ENCODE measurements around the gene RAB18. TPM values are rescaled to one million over a fixed set of nuclear protein-coding genes. Genes with fewer than 3 reads are reported as not detected.

The RAB18 gene
- total and polyA plus RNA-seq, 9 of the 15 experiments (the other 6 are each of a cell fraction or from before 2014, with no cell fraction given) = 10.5 to 46.3 (median 32.5) TPM

DNA sequence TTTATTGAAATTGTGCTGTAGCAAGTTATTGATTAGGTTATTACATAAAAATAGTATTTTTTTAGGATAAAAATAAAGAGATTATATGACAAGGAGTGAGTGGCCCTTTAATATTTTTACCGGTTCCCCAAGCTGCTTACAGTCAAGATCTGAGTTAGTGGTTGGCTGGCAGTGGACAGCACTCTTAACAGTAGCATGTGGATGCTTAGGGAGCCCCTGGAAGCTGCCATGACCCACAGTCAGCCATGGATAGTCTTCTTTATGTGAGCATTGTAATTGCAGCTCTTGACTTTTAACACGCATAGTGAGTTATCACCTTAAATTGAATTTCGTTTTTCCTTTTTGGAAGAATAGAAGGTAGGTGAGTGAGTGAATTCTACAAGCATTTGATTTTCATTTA, 22.1 kb downstream of the RAB18 start:
- no TSS peak for BruUV-seq (replicated peaks)
- intact Hi-C loops (cut with micrococcal nuclease) = loop anchor here (2.0 to 10.0 kb wide), 2 partner anchors 21 to 281 kb away; partner anchors contain the start of genes ACBD5 and RAB18
- ChIA-PET CTCF (ENCODE audit: low intra/inter-chr PET ratio) (no interaction called here), POLR2A (interaction anchor here (1.1 to 1.8 kb wide), 4 partner anchors 12 to 23 kb away, joined by 3 to 7 read pairs (median 4); partner anchors contain the start of gene RAB18)
- in situ Hi-C loops (cut with MboI) = no loop called here
- Histone ChIP-seq H3K9ac (ENCODE audit: insufficient read depth in 1 of 2, low read depth in 2 of 2, low read length in 2 of 2) (peak overlapping the region in 1 of 2 experiments; percentile 27; a peak in 1 of 4 replicates), H3K4me2 (ENCODE audit: insufficient read depth, low read length) (peak overlapping the region; percentile 30), H3K9me3 (replicated peaks; ENCODE audit: control insufficient read depth, insufficient read depth, low read depth, low read length) (no peaks in the 10 kb centered on the region), H3K9me1 (ENCODE audit: control insufficient read depth, insufficient read depth, low read length) (no peaks in the 10 kb centered on the region), H3K4me3 (no peak overlapping the region), H3K27ac (ENCODE audit: extremely low read depth, low read depth, low read length) (peak overlapping the region; percentile 91; the same call in 2 of the 3 replicates), H3K79me2 (ENCODE audit: control insufficient read depth, insufficient read depth, low read length) (peaks cover 95% of the 10 kb centered on the region), H3K27me3 (ENCODE audit: control insufficient read depth in 2 of 2, insufficient read depth in 2 of 2, low read length in 2 of 2) (no peaks in the 10 kb centered on the region), H4K20me1 (replicated peaks; ENCODE audit: control insufficient read depth, insufficient read depth, low read length) (no peaks in the 10 kb centered on the region), H2AFZ (ENCODE audit: low read depth, low read length) (no peak overlapping the region), H3K36me3 (ENCODE audit: control insufficient read depth, insufficient read depth, low read length) (no peaks in the 10 kb centered on the region), H3K4me1 (replicated peaks in 1 of 2; ENCODE audit: control insufficient read depth in 2 of 2, insufficient read depth in 2 of 2, low read length in 2 of 2) (peaks cover 0 to 36% of the 10 kb centered on the region in 2 experiments; a peak in 4 of 5 replicates)
- DNase-seq (ENCODE audit: extremely low read depth in 1 of 4, low spot score in 3 of 4) = peak in 2 of 4 experiments; percentile 32 to 40
- peak; percentile 60 for FAIRE-seq
- 3% methylated on average over 3 of the region's 3 CpGs for WGBS (ENCODE audit: insufficient coverage, low coverage, missing lambda C conversion rate)
- peak; percentile 70 for ATAC-seq
- TF ChIP-seq SRSF9 (IDR thresholded peaks at IDR 0.05; ENCODE audit: borderline replicate concordance, low read depth, low read length) (no peak), CBX2 (IDR thresholded peaks at IDR 0.05; ENCODE audit: insufficient read depth, low read length, poor library complexity, severe bottlenecking) (no peak), ZNF121 (CRISPR knock-in tag; conservative IDR thresholded peaks at IDR 0.05) (no peak), NFIX (CRISPR knock-in tag; IDR thresholded peaks at IDR 0.05; ENCODE audit: low read depth) (no peak), YY1 (IDR thresholded peaks at IDR 0.05; ENCODE audit: borderline replicate concordance in 1 of 3, control insufficient read depth in 1 of 3, extremely low read depth in 1 of 3, insufficient read depth in 3 of 3, insufficient read length in 1 of 3, insufficient replicate concordance in 2 of 3, low read depth in 1 of 3, low read length in 2 of 3) (peak in 1 of 3 experiments; percentile 69), HIVEP1 (CRISPR knock-in tag; IDR thresholded peaks at IDR 0.05) (no peak), EP400 (IDR thresholded peaks at IDR 0.05) (0 out of 2 replicates have a peak, but pooled peaks have one; percentile 12), TCFL5 (CRISPR knock-in tag; conservative IDR thresholded peaks at IDR 0.05) (no peak), ZNF41 (CRISPR knock-in tag; conservative IDR thresholded peaks at IDR 0.05) (no peak)
- TF ChIP-seq, protein P1, sequence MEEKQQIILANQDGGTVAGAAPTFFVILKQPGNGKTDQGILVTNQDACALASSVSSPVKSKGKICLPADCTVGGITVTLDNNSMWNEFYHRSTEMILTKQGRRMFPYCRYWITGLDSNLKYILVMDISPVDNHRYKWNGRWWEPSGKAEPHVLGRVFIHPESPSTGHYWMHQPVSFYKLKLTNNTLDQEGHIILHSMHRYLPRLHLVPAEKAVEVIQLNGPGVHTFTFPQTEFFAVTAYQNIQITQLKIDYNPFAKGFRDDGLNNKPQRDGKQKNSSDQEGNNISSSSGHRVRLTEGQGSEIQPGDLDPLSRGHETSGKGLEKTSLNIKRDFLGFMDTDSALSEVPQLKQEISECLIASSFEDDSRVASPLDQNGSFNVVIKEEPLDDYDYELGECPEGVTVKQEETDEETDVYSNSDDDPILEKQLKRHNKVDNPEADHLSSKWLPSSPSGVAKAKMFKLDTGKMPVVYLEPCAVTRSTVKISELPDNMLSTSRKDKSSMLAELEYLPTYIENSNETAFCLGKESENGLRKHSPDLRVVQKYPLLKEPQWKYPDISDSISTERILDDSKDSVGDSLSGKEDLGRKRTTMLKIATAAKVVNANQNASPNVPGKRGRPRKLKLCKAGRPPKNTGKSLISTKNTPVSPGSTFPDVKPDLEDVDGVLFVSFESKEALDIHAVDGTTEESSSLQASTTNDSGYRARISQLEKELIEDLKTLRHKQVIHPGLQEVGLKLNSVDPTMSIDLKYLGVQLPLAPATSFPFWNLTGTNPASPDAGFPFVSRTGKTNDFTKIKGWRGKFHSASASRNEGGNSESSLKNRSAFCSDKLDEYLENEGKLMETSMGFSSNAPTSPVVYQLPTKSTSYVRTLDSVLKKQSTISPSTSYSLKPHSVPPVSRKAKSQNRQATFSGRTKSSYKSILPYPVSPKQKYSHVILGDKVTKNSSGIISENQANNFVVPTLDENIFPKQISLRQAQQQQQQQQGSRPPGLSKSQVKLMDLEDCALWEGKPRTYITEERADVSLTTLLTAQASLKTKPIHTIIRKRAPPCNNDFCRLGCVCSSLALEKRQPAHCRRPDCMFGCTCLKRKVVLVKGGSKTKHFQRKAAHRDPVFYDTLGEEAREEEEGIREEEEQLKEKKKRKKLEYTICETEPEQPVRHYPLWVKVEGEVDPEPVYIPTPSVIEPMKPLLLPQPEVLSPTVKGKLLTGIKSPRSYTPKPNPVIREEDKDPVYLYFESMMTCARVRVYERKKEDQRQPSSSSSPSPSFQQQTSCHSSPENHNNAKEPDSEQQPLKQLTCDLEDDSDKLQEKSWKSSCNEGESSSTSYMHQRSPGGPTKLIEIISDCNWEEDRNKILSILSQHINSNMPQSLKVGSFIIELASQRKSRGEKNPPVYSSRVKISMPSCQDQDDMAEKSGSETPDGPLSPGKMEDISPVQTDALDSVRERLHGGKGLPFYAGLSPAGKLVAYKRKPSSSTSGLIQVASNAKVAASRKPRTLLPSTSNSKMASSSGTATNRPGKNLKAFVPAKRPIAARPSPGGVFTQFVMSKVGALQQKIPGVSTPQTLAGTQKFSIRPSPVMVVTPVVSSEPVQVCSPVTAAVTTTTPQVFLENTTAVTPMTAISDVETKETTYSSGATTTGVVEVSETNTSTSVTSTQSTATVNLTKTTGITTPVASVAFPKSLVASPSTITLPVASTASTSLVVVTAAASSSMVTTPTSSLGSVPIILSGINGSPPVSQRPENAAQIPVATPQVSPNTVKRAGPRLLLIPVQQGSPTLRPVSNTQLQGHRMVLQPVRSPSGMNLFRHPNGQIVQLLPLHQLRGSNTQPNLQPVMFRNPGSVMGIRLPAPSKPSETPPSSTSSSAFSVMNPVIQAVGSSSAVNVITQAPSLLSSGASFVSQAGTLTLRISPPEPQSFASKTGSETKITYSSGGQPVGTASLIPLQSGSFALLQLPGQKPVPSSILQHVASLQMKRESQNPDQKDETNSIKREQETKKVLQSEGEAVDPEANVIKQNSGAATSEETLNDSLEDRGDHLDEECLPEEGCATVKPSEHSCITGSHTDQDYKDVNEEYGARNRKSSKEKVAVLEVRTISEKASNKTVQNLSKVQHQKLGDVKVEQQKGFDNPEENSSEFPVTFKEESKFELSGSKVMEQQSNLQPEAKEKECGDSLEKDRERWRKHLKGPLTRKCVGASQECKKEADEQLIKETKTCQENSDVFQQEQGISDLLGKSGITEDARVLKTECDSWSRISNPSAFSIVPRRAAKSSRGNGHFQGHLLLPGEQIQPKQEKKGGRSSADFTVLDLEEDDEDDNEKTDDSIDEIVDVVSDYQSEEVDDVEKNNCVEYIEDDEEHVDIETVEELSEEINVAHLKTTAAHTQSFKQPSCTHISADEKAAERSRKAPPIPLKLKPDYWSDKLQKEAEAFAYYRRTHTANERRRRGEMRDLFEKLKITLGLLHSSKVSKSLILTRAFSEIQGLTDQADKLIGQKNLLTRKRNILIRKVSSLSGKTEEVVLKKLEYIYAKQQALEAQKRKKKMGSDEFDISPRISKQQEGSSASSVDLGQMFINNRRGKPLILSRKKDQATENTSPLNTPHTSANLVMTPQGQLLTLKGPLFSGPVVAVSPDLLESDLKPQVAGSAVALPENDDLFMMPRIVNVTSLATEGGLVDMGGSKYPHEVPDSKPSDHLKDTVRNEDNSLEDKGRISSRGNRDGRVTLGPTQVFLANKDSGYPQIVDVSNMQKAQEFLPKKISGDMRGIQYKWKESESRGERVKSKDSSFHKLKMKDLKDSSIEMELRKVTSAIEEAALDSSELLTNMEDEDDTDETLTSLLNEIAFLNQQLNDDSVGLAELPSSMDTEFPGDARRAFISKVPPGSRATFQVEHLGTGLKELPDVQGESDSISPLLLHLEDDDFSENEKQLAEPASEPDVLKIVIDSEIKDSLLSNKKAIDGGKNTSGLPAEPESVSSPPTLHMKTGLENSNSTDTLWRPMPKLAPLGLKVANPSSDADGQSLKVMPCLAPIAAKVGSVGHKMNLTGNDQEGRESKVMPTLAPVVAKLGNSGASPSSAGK (IDR thresholded peaks at IDR 0.05) = 0 out of 2 replicates have a peak, but pooled peaks have one; percentile 1

Data from K562 (cell line).